HEK293 (cell line): ENCODE measurements around the gene YPEL1.

Source experiments
- CTCF ChIP-seq: fragments of 450-650 bp; formaldehyde crosslinking; IDR thresholded peaks from 2 replicates; pipeline ENCODE4 v1.5.1; 2016; ENCODE audit warnings: missing biosample characterization, missing genetic modification characterization
- KLF10 ChIP-seq: fragments of 450-650 bp; IDR thresholded peaks from 2 replicates; pipeline ENCODE4 v1.5.1; 2018; ENCODE audit warnings: missing biosample characterization, mild to moderate bottlenecking, missing genetic modification characterization
- MZF1 ChIP-seq: fragments of 450-650 bp; formaldehyde crosslinking; IDR thresholded peaks from 2 replicates; pipeline ENCODE4 v1.5.1; 2017; ENCODE audit warnings: missing biosample characterization, missing genetic modification characterization, borderline replicate concordance
- ZFHX2 ChIP-seq: fragments of 450-650 bp; formaldehyde crosslinking; conservative IDR thresholded peaks from 2 replicates; pipeline ENCODE4 v1.5.1; 2016; ENCODE audit warnings: missing biosample characterization, missing genetic modification characterization
- ZFP41 ChIP-seq: fragments of 450-650 bp; formaldehyde crosslinking; IDR thresholded peaks from 2 replicates; pipeline ENCODE4 v1.5.1; 2016; ENCODE audit warnings: missing biosample characterization, missing genetic modification characterization, borderline replicate concordance
- ZNF114 ChIP-seq: fragments of 450-650 bp; formaldehyde crosslinking; IDR thresholded peaks from 2 replicates; pipeline ENCODE4 v1.5.0; 2017; ENCODE audit warnings: missing biosample characterization, missing genetic modification characterization
- ZNF423 ChIP-seq: fragments of 450-650 bp; formaldehyde crosslinking; IDR thresholded peaks from 2 replicates; pipeline ENCODE4 v1.5.1; 2016; ENCODE audit warnings: missing biosample characterization, missing genetic modification characterization
- TF ChIP-seq, protein P1 (sequence below): fragments of 450-650 bp; formaldehyde crosslinking; IDR thresholded peaks from 2 replicates; pipeline ENCODE4 v1.5.1; 2017; ENCODE audit warnings: missing biosample characterization, missing genetic modification characterization
- TF ChIP-seq, protein P2 (sequence below): fragments of 450-650 bp; formaldehyde crosslinking; IDR thresholded peaks from 2 replicates; pipeline ENCODE4 v1.5.1; 2017; ENCODE audit warnings: missing biosample characterization, mild to moderate bottlenecking, missing genetic modification characterization, moderate library complexity

DNA sequence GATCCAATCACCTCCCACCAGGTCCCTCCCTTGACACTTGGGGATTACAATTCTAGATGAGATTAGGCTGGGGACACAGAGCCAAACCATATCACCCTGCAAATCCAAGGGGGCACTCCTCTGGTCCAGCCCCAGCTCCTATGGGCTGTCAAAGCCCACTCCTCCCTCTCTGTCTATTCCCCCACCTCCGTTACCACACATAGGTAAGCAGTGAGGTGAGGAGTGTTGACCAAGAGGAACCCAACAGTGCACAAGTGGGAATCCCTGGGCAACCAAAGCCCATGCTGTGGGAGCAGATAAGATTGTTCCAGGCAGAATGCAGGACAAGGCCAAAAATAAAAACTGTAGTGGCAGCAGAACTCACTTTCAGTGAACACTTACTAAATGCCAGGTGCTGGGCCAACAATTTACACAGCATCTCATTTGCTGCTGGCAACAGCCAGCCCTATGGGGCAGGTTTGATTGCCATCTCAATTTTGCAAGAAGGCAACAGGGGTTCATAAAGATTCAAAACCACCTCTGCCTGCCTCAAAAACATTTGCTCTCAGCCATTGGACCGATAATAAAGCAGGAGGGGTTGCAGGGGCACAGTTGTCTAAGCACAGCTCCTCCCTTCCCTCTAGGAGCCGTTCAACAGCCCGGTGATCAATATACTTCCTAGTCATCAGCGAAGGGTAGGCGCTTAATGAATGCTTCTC, 84.6 kb downstream of the YPEL1 start:
- TF ChIP-seq CTCF (tag by site-specific recombination) (no peak), MZF1 (tag by site-specific recombination) (no peak), ZNF423 (tag by site-specific recombination) (no peak), ZNF114 (tag by site-specific recombination) (no peak), ZFHX2 (tag by site-specific recombination) (no peak), KLF10 (tag by site-specific recombination) (no peak), ZFP41 (tag by site-specific recombination) (no peak)
- TF ChIP-seq, protein P1, sequence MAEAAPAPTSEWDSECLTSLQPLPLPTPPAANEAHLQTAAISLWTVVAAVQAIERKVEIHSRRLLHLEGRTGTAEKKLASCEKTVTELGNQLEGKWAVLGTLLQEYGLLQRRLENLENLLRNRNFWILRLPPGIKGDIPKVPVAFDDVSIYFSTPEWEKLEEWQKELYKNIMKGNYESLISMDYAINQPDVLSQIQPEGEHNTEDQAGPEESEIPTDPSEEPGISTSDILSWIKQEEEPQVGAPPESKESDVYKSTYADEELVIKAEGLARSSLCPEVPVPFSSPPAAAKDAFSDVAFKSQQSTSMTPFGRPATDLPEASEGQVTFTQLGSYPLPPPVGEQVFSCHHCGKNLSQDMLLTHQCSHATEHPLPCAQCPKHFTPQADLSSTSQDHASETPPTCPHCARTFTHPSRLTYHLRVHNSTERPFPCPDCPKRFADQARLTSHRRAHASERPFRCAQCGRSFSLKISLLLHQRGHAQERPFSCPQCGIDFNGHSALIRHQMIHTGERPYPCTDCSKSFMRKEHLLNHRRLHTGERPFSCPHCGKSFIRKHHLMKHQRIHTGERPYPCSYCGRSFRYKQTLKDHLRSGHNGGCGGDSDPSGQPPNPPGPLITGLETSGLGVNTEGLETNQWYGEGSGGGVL (tag by site-specific recombination): no peak
- TF ChIP-seq, protein P2, sequence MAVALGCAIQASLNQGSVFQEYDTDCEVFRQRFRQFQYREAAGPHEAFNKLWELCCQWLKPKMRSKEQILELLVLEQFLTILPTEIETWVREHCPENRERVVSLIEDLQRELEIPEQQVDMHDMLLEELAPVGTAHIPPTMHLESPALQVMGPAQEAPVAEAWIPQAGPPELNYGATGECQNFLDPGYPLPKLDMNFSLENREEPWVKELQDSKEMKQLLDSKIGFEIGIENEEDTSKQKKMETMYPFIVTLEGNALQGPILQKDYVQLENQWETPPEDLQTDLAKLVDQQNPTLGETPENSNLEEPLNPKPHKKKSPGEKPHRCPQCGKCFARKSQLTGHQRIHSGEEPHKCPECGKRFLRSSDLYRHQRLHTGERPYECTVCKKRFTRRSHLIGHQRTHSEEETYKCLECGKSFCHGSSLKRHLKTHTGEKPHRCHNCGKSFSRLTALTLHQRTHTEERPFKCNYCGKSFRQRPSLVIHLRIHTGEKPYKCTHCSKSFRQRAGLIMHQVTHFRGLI (tag by site-specific recombination): no peak
